Right atrium auricular region (tissue), 2 donors: ENCODE results near the gene PTX3. TPM values are rescaled to one million over a fixed set of nuclear protein-coding genes. Genes with fewer than 3 reads are reported as not detected.

Experiments used
- DNase-seq: peaks from one replicate; pipeline ENCODE4 v3.0.0-alpha.2; 2019; ENCODE audit warnings: low spot score
- H3K27ac ChIP-seq, 2 donors: fragments of 200-600 bp; sonication (generic); 1 replicate in 1 of 2; 2 replicates in 1 of 2; pipeline ENCODE4 v1.5.1; 2016 to 2019
- H3K27me3 ChIP-seq, 2 donors: fragments of 200-600 bp; sonication (generic); one replicate each; pipeline versions ENCODE4 v1.5.1 to v1.6.0; 2017 to 2019
- H3K36me3 ChIP-seq: fragments of 200-600 bp; sonication (generic); one replicate; pipeline ENCODE4 v1.5.1; 2016
- H3K4me1 ChIP-seq, 2 donors: fragments of 200-600 bp; sonication (generic); one replicate each; pipeline versions ENCODE4 v1.5.1 to v1.6.0; 2017 to 2019
- H3K4me3 ChIP-seq, 2 donors: fragments of 200-600 bp; sonication (generic); 1 replicate in 1 of 2; 2 replicates in 1 of 2; pipeline ENCODE4 v1.5.1; 2017 to 2019; ENCODE audit warnings: mild to moderate bottlenecking in 1 of 2, moderate library complexity in 1 of 2
- H3K9me3 ChIP-seq, 2 donors: fragments of 200-600 bp; sonication (generic); one replicate each; pipeline ENCODE4 v1.5.1; 2019
- total RNA-seq, 2 donors: library from RNA; depleted of rRNA; stranded (reverse); fragments of >200 nt; gene quantifications; one replicate each; pipeline ENCODE4 v1.1.0, GENCODE V29; 2016
- TF ChIP-seq, protein P1 (sequence below), 2 donors: fragments of 200-600 bp; sonication (generic); IDR thresholded peaks; one replicate each; pipeline ENCODE4 v1.5.1; 2019; ENCODE audit warnings: antibody characterized with exemption in 2 of 2

PTX3 gene
- total RNA-seq: 1 to 10 TPM in 1 of 2 donors, under 1 TPM in 1; 0.59 to 2.6 TPM

- H3K36me3 ChIP-seq: no peaks in the 10 kb centered on the region
- H3K27ac ChIP-seq: peak within 1 kb of the TSS; percentile 3 to 26
- TF ChIP-seq, protein P1, sequence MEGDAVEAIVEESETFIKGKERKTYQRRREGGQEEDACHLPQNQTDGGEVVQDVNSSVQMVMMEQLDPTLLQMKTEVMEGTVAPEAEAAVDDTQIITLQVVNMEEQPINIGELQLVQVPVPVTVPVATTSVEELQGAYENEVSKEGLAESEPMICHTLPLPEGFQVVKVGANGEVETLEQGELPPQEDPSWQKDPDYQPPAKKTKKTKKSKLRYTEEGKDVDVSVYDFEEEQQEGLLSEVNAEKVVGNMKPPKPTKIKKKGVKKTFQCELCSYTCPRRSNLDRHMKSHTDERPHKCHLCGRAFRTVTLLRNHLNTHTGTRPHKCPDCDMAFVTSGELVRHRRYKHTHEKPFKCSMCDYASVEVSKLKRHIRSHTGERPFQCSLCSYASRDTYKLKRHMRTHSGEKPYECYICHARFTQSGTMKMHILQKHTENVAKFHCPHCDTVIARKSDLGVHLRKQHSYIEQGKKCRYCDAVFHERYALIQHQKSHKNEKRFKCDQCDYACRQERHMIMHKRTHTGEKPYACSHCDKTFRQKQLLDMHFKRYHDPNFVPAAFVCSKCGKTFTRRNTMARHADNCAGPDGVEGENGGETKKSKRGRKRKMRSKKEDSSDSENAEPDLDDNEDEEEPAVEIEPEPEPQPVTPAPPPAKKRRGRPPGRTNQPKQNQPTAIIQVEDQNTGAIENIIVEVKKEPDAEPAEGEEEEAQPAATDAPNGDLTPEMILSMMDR (IDR thresholded peaks at IDR 0.05): no peak
- peak within 1 kb of the TSS; percentile 43 to 58 for H3K4me3 ChIP-seq
- peaks cover 0 to 14% of the 10 kb centered on the region in 2 donors for H3K4me1 ChIP-seq
- H3K27me3 ChIP-seq: no peaks in the 10 kb centered on the region
- no peaks in the 10 kb centered on the region for H3K9me3 ChIP-seq
- peak; percentile 66 for DNase-seq
Measured at GRCh38 chr3:157436583-157437291, at the start of gene PTX3. Gene PTX3 (plus strand): TSS chr3:157436850. CDS start chr3:157436934, 84 bp downstream.

DNA sequence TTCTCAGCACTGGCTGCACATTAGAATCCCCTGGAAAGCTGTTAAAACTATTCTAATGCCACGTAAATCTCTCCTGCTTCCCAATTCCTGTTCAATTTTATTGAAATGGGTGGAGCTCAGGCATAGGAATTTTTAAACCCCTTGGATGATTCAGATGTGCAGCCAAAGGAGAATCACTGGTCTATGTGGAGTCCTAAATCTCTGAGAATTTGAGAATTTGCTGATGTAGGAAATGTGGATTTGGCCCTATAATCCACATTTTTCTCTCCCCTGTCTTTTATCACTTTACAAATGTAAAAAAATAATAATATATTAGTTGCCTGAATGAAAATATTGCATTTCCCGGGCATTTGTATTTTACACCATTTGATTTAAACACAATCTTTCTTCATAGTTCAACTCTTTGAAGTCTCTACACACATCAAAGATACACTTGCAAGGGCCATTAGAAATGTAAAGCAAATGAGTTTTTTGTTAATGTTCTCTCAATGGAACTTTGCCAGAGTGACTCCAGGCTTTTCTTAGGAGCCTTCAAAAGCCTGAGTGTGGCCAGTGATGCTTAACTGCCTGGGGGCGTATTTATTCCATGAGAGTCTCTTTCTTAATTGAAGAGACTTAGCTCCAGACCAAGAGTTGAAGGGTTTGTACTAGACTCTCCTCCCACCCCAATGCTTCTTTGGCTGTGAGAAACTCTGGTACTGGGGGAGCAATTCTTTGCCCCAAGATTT lies 48.8 kb upstream of the PTX3 start:
- Histone ChIP-seq H3K36me3 (no peaks in the 10 kb centered on the region), H3K27ac (no peak overlapping the region), H3K4me3 (no peak overlapping the region), H3K27me3 (no peaks in the 10 kb centered on the region), H3K4me1 (no peaks in the 10 kb centered on the region), H3K9me3 (no peaks in the 10 kb centered on the region)
- TF ChIP-seq, protein P1 (IDR thresholded peaks at IDR 0.05): no peak
- no peak for DNase-seq

DNA sequence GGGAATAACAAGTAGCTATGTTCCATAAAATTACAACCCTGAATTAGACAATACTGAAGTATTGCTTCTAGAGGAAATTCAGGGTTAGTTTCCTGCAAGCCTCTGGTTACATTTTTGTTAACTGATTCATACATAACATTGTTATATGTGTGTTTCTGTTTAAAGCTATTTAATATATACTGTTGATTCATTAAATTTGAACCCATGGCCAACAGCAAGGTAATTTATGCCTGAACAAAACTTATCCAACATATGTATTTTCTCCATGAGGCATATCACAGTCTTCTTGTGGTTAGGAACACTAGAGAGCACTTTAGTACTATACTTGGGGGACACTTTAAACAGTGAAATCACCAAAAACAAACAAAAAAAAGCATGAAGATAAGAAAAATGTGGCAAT lies 47.7 kb upstream of the PTX3 start:
- no peak overlapping the region for H3K27ac ChIP-seq
- DNase-seq: no peak
- no peaks in the 10 kb centered on the region for H3K9me3 ChIP-seq
- TF ChIP-seq, protein P1 (IDR thresholded peaks at IDR 0.05): no peak
- no peaks in the 10 kb centered on the region for H3K4me1 ChIP-seq
- H3K36me3 ChIP-seq: no peaks in the 10 kb centered on the region
- no peak overlapping the region for H3K4me3 ChIP-seq
- H3K27me3 ChIP-seq: no peaks in the 10 kb centered on the region

GRCh38 chr3:157390713-157391515 lies 45.7 kb upstream of the PTX3 start:
- Histone ChIP-seq H3K27me3 (no peaks in the 10 kb centered on the region), H3K36me3 (no peaks in the 10 kb centered on the region), H3K27ac (no peak overlapping the region), H3K4me3 (no peak overlapping the region), H3K4me1 (no peaks in the 10 kb centered on the region), H3K9me3 (no peaks in the 10 kb centered on the region)
- TF ChIP-seq, protein P1 (IDR thresholded peaks at IDR 0.05): no peak
- no peak for DNase-seq

DNA sequence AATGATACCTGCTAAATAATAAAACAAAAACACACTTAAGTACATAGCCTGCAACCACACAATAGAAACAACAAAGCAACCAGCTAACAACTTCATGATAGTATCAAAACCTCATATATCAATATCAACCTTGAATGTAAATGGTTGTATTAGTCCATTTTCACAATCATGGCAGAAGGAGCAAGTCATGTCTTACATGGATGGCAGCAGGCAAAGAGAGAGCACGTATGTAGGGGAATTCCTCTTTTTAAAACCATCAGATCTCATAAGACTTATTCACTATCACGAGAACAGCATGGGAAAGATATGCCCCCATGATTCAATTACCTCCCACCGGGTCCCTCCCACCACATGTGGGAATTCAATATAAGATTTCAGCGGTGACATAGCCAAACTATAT lies 44.5 kb upstream of the PTX3 start:
- Histone ChIP-seq H3K9me3 (no peaks in the 10 kb centered on the region), H3K27ac (no peak overlapping the region), H3K36me3 (no peaks in the 10 kb centered on the region), H3K4me1 (no peaks in the 10 kb centered on the region), H3K4me3 (no peak overlapping the region), H3K27me3 (no peaks in the 10 kb centered on the region)
- no peak for DNase-seq
- TF ChIP-seq, protein P1 (IDR thresholded peaks at IDR 0.05): no peak
